ENCODE measurements around the gene SUN5. TPM values are rescaled to one million over a fixed set of nuclear protein-coding genes. Genes with fewer than 3 reads are reported as not detected.

The SUN5 gene
- total RNA-seq, 1 donor from 2014 or later: not detected

GRCh38 chr20:32987044-32987825 is 17.0 kb downstream of the SUN5 start:
- Mint-ChIP-seq H3K4me1 (ENCODE audit: low read depth) (no peaks in the 10 kb centered on the region), H3K36me3 (ENCODE audit: insufficient read depth) (no peaks in the 10 kb centered on the region), H3K4me3 (ENCODE audit: low read depth) (no peak overlapping the region), H3K9me3 (ENCODE audit: low read depth) (no peaks in the 10 kb centered on the region), H3K27me3 (peaks cover 2% of the 10 kb centered on the region), H3K27ac (no peak overlapping the region)
- DNase-seq (ENCODE audit: low spot score, unreplicated experiment): no peak
- TF ChIP-seq CTCF (IDR thresholded peaks at IDR 0.05; ENCODE audit: unreplicated experiment): no peak

GRCh38 chr20:32986331-32986966 is 17.8 kb downstream of the SUN5 start:
- Mint-ChIP-seq H3K9me3 (ENCODE audit: low read depth) (no peaks in the 10 kb centered on the region), H3K27me3 (peaks cover 2% of the 10 kb centered on the region), H3K4me1 (ENCODE audit: low read depth) (no peaks in the 10 kb centered on the region), H3K36me3 (ENCODE audit: insufficient read depth) (no peaks in the 10 kb centered on the region), H3K4me3 (ENCODE audit: low read depth) (no peak overlapping the region), H3K27ac (no peak overlapping the region)
- no peak for DNase-seq (ENCODE audit: low spot score, unreplicated experiment)
- no peak for TF ChIP-seq CTCF (IDR thresholded peaks at IDR 0.05; ENCODE audit: unreplicated experiment)

GRCh38 chr20:32985596-32985995 is 18.6 kb downstream of the SUN5 start:
- H3K4me1 Mint-ChIP-seq (ENCODE audit: low read depth): no peaks in the 10 kb centered on the region
- H3K27me3 Mint-ChIP-seq: peaks cover 2% of the 10 kb centered on the region
- TF ChIP-seq CTCF (IDR thresholded peaks at IDR 0.05; ENCODE audit: unreplicated experiment): no peak
- H3K9me3 Mint-ChIP-seq (ENCODE audit: low read depth): no peaks in the 10 kb centered on the region
- no peak for DNase-seq (ENCODE audit: low spot score, unreplicated experiment)
- no peak overlapping the region for H3K27ac Mint-ChIP-seq
- H3K36me3 Mint-ChIP-seq (ENCODE audit: insufficient read depth): no peaks in the 10 kb centered on the region
- H3K4me3 Mint-ChIP-seq (ENCODE audit: low read depth): no peak overlapping the region

GRCh38 chr20:32984631-32985354 is 19.4 kb downstream of the SUN5 start:
- Mint-ChIP-seq H3K4me1 (ENCODE audit: low read depth) (no peaks in the 10 kb centered on the region), H3K36me3 (ENCODE audit: insufficient read depth) (no peaks in the 10 kb centered on the region), H3K27me3 (peaks cover 2% of the 10 kb centered on the region), H3K27ac (no peak overlapping the region), H3K4me3 (ENCODE audit: low read depth) (no peak overlapping the region), H3K9me3 (ENCODE audit: low read depth) (no peaks in the 10 kb centered on the region)
- TF ChIP-seq CTCF (IDR thresholded peaks at IDR 0.05; ENCODE audit: unreplicated experiment): no peak
- DNase-seq (ENCODE audit: low spot score, unreplicated experiment): no peak

GRCh38 chr20:32984196-32984595 is 20.0 kb downstream of the SUN5 start:
- no peak overlapping the region for H3K4me3 Mint-ChIP-seq (ENCODE audit: low read depth)
- no peak for DNase-seq (ENCODE audit: low spot score, unreplicated experiment)
- no peak for TF ChIP-seq CTCF (IDR thresholded peaks at IDR 0.05; ENCODE audit: unreplicated experiment)
- H3K36me3 Mint-ChIP-seq (ENCODE audit: insufficient read depth): no peaks in the 10 kb centered on the region
- no peak overlapping the region for H3K27ac Mint-ChIP-seq
- peaks cover 2% of the 10 kb centered on the region for H3K27me3 Mint-ChIP-seq
- H3K9me3 Mint-ChIP-seq (ENCODE audit: low read depth): no peaks in the 10 kb centered on the region
- no peaks in the 10 kb centered on the region for H3K4me1 Mint-ChIP-seq (ENCODE audit: low read depth)
